Measurements from ENCODE around the gene IFNAR1. TPM values are rescaled to one million over a fixed set of nuclear protein-coding genes. Genes with fewer than 3 reads are reported as not detected.
"Not testable (repeated sequence)": the region's sequence is repeated elsewhere in the genome, so short reads cannot be mapped to it uniquely, and the experiment has no call there.

IFNAR1 gene
- total and polyA plus RNA-seq, 4 experiments from 2014 or later = 52.5 to 64.4 (median 61.3) TPM

DNA sequence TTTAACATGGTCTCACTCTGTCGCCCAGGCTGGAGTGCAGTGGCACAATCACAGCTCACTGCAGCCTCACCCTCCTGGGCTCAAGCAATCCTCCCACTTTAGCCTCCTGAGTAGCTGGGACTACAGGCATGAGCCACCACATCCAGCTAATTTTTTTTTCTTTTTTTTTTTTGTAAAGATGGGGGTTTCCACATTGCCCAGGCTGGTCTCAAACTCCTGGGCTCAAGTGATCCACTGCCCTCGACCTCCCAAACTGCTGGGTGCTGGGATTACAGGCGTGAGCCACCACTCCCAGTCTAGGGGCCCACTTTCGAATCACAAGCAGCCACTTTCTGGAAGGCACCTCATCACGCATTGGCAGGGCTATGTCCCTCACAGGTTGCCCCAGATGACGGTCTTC, 56.6 kb downstream of the IFNAR1 start:
- H3K4me1 Mint-ChIP-seq = peaks cover 45 to 78% (median 62%) of the 10 kb centered on the region in 4 donors
- H3K4me3 Mint-ChIP-seq = peak overlapping the region in 4 of 8 donors; percentile 31 to 92 (median 73)
- ChIA-PET POLR2A (ENCODE audit: partially characterized antibody) (interaction anchor here (1.0 to 5.0 kb wide), 13 partner anchors 13 to 207 kb away, joined by 3 to 62 read pairs (median 6); partner anchors contain the start of genes DONSON, IFNAR1 and TMEM50B), CTCF (ENCODE audit: partially characterized antibody) (interaction anchor here (7.3 kb wide), 1 partner anchor 20 kb away, joined by 59 read pairs; no protein-coding TSS in a partner anchor)
- H3K9me3 Mint-ChIP-seq; H3K4me3 ChIP-seq (ENCODE audit: low read length in 2 of 2); DNase-seq; H3K36me3 ChIP-seq (ENCODE audit: insufficient read depth, low read length); H3K36me3 Mint-ChIP-seq; H3K27me3 Mint-ChIP-seq; H3K27me3 ChIP-seq (ENCODE audit: insufficient read depth, low read length); H3K27ac ChIP-seq (ENCODE audit: low read depth, low read length); H3K9me3 ChIP-seq (ENCODE audit: control insufficient read depth in 1 of 2, low read length in 2 of 2): not testable (repeated sequence)
- H3K4me1 ChIP-seq (ENCODE audit: insufficient read depth, low read length) = peaks cover 65% of the 10 kb centered on the region
- H3K27ac Mint-ChIP-seq = peak overlapping the region in 6 of 7 donors; percentile 82 to 95 (median 90)
- intact Hi-C loops (cut with micrococcal nuclease) = loop anchor here (10.0 kb wide), 1 partner anchor 163 kb away; the partner anchor contains the start of genes GART and SON

DNA sequence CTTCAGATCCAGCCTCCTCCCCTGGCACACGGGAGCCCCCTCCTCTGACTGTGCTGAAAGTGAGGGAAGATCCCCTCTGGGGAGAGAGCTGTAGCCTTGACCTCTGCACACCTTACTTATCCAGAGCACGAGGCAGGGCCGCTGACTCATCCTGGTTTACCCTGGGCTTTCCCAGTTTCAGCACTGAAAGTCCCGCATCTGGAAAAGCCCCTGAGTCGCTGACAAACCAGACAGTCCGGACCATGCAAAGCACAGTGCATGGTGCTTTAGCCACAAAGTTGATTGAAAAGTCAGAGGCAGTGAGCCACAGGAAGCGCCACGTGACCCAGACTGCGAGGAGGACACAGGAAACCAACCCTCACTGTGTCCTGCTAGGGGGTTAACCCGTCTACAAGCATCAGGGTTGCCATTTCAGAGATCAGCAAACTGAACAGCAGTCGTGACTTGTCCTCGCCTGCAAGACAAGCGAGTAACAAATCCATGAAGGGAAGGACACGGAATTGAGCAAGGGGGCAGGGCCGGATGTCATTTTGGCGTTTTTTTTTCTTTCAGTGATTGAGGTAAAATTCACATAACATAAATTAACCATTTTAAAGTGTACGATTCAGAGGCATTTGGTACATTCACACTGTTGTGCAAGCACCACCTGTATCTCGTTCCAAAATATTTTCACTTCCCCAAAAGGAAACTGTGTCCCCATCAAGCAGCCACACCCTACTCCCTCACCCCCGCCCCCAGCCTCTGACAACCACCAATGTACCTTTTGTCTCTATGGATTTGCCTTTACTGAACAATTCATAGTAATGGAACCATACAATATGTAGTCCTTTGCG, 58.5 kb downstream of the IFNAR1 start:
- Histone ChIP-seq H3K4me3 (ENCODE audit: low read length in 2 of 2) (peak overlapping the region; percentile 35 to 67), H3K9me3 (ENCODE audit: control insufficient read depth in 1 of 2, low read length in 2 of 2) (no peaks in the 10 kb centered on the region), H3K27ac (ENCODE audit: low read depth, low read length) (peak overlapping the region; percentile 45), H3K27me3 (ENCODE audit: insufficient read depth, low read length) (no peaks in the 10 kb centered on the region), H3K36me3 (ENCODE audit: insufficient read depth, low read length) (no peaks in the 10 kb centered on the region), H3K4me1 (ENCODE audit: insufficient read depth, low read length) (peaks cover 65% of the 10 kb centered on the region)
- intact Hi-C loops (cut with micrococcal nuclease) = loop anchor here (2.0 to 10.0 kb wide), 2 partner anchors 58 to 162 kb away; partner anchors contain the start of genes GART, IFNAR1 and SON
- Mint-ChIP-seq H3K4me3 (peak overlapping the region; percentile 84 to 94 (median 90)), H3K27me3 (no peaks in the 10 kb centered on the region), H3K9me3 (peaks cover 0 to 2% (median 0%) of the 10 kb centered on the region in 8 donors), H3K36me3 (no peaks in the 10 kb centered on the region), H3K4me1 (peaks cover 45 to 73% (median 61%) of the 10 kb centered on the region in 4 donors), H3K27ac (peak overlapping the region; percentile 81 to 97 (median 90))
- peak; percentile 47 to 92 (median 53) for DNase-seq
- ChIA-PET POLR2A (ENCODE audit: partially characterized antibody) (interaction anchor here (0.7 to 5.0 kb wide), 7 partner anchors 21 to 172 kb away, joined by 3 to 62 read pairs (median 11); partner anchors contain the start of genes IFNAR1, IL10RB and TMEM50B), CTCF (ENCODE audit: partially characterized antibody) (interaction anchor here (0.7 to 3.7 kb wide), 2 partner anchors 22 to 87 kb away, joined by 3 to 29 read pairs; no protein-coding TSS in a partner anchor)

DNA sequence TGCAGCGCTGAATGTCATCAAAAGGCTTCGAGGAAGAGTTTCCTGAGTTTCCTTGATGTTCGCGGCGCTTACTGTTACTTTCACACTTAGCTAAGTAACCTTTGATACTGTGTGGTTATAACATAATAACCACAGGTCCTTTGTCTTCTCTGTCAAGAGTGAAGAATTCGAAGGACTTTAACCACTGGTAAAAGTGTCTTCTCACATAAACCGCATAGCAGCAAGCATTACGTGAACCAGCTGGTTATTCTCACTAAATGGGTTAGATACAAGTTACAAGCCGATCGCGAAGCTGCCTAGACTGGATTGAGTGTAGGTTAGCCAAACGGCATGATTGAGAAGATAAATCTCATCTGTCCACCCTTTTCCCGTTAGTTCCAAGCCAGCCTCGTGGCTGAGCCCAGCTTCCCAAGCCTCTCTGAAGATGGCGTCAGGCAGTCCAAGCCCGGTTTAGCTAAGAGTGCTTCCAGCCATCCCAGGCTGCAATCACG, 60.1 kb downstream of the IFNAR1 start:
- Histone ChIP-seq H3K9me3 (ENCODE audit: control insufficient read depth in 1 of 2, low read length in 2 of 2) (no peaks in the 10 kb centered on the region), H3K27ac (ENCODE audit: low read depth, low read length) (no peak overlapping the region), H3K4me1 (ENCODE audit: insufficient read depth, low read length) (peaks cover 58% of the 10 kb centered on the region), H3K4me3 (ENCODE audit: low read length in 2 of 2) (peak overlapping the region; percentile 20 to 21), H3K36me3 (ENCODE audit: insufficient read depth, low read length) (no peaks in the 10 kb centered on the region), H3K27me3 (ENCODE audit: insufficient read depth, low read length) (no peaks in the 10 kb centered on the region)
- Mint-ChIP-seq H3K27ac (peak overlapping the region; percentile 63 to 92 (median 87)), H3K36me3 (no peaks in the 10 kb centered on the region), H3K4me1 (peaks cover 43 to 64% (median 57%) of the 10 kb centered on the region in 4 donors), H3K9me3 (no peaks in the 10 kb centered on the region), H3K27me3 (no peaks in the 10 kb centered on the region), H3K4me3 (peak overlapping the region; percentile 72 to 92 (median 80))
- ChIA-PET CTCF (ENCODE audit: partially characterized antibody) (interaction anchor here (0.6 to 3.7 kb wide), 8 partner anchors 9 to 221 kb away, joined by 3 to 29 read pairs (median 5); no protein-coding TSS in a partner anchor), POLR2A (ENCODE audit: partially characterized antibody) (interaction anchor here (1.1 to 4.1 kb wide), 15 partner anchors 17 to 204 kb away, joined by 3 to 34 read pairs (median 5); partner anchors contain the start of genes IFNAR1, IFNGR2, IL10RB and TMEM50B)
- DNase-seq = peak; percentile 73 to 83 (median 77)
- intact Hi-C loops (cut with micrococcal nuclease) = loop anchor here (2.0 to 10.0 kb wide), 2 partner anchors 18 to 160 kb away; partner anchors contain the start of genes GART, IFNGR2 and SON

DNA sequence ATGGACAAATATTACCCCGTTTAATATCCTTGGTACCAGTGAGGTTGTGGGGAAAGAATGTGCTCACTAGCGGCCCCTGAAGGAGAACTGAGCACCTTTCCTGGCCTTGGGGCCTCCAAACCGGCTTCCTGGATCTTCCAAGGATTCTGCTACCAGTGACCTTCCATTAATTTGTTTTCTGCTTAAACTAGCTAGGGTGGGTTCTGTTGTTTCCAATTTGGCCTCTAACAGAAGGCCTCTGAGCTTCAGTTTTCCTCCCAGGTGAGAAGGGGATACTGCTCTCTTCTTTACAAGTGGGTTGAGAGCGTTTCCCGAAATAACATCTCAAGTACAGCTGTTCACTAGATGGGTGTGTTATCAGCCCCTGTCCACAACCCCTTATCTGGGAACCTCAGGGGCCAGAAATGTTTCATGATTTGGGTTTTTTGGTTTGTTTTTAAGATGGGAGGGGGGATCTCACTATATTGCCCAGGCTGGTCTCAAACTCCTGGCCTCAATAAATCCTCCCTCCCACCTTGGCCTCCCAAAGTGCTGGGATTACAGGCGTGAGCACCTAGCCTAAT, 61.5 kb downstream of the IFNAR1 start:
- Histone ChIP-seq H3K4me3 (ENCODE audit: low read length in 2 of 2) (no peak overlapping the region), H3K27ac (ENCODE audit: low read depth, low read length) (no peak overlapping the region), H3K27me3 (ENCODE audit: insufficient read depth, low read length) (no peaks in the 10 kb centered on the region), H3K9me3 (ENCODE audit: control insufficient read depth in 1 of 2, low read length in 2 of 2) (no peaks in the 10 kb centered on the region), H3K4me1 (ENCODE audit: insufficient read depth, low read length) (peaks cover 44% of the 10 kb centered on the region), H3K36me3 (ENCODE audit: insufficient read depth, low read length) (no peaks in the 10 kb centered on the region)
- DNase-seq = no peak
- no peaks in the 10 kb centered on the region for H3K36me3 Mint-ChIP-seq
- H3K4me1 Mint-ChIP-seq = peaks cover 33 to 50% (median 43%) of the 10 kb centered on the region in 4 donors
- peaks cover 0 to 3% of the 10 kb centered on the region in 2 donors for H3K27me3 Mint-ChIP-seq
- no peak overlapping the region for H3K27ac Mint-ChIP-seq
- no peak overlapping the region for H3K4me3 Mint-ChIP-seq
- intact Hi-C loops (cut with micrococcal nuclease) = loop anchor here (10.0 kb wide), 1 partner anchor 158 kb away; the partner anchor contains the start of genes GART and SON
- CTCF ChIA-PET (ENCODE audit: partially characterized antibody) = interaction anchor here (0.5 to 3.7 kb wide), 6 partner anchors 10 to 59 kb away, joined by 3 to 29 read pairs (median 6); no protein-coding TSS in a partner anchor
- POLR2A ChIA-PET (ENCODE audit: partially characterized antibody) = interaction anchor here (2.2 to 2.9 kb wide), 2 partner anchors 20 to 25 kb away, joined by 11 to 34 read pairs; no protein-coding TSS in a partner anchor
- H3K9me3 Mint-ChIP-seq = no peaks in the 10 kb centered on the region

DNA sequence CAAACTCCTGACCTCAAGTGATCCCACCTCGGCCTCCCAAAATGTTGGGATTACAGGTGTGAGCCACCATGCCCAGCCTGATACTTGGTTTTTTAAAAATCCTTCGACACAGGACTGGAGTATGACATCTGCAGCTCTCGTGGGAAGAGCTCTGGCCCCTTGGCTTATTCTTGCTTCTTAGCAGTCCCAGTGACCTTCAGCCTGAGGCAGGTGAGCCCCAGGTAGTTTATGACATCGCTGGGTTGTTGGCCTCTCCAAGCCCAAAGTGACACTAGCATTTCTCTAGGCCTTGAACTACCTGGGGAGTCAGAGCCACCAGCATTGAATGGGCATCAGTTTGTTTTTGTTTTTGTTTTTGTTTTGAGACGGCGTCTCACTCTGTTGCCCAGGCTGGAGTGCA, 62.5 kb downstream of the IFNAR1 start:
- DNase-seq = no peak
- H3K4me1 ChIP-seq (ENCODE audit: insufficient read depth, low read length) = peaks cover 34% of the 10 kb centered on the region
- ChIA-PET POLR2A (ENCODE audit: partially characterized antibody) (interaction anchor here (0.8 kb wide), 1 partner anchor 21 kb away, joined by 3 read pairs; no protein-coding TSS in a partner anchor), CTCF (ENCODE audit: partially characterized antibody) (interaction anchor here (1.5 to 3.7 kb wide), 2 partner anchors 11 to 26 kb away, joined by 3 to 29 read pairs; no protein-coding TSS in a partner anchor)
- no peaks in the 10 kb centered on the region for H3K9me3 Mint-ChIP-seq
- H3K36me3 Mint-ChIP-seq = no peaks in the 10 kb centered on the region
- no peak overlapping the region for H3K27ac ChIP-seq (ENCODE audit: low read depth, low read length)
- H3K4me1 Mint-ChIP-seq = peaks cover 28 to 40% (median 35%) of the 10 kb centered on the region in 4 donors
- H3K27me3 Mint-ChIP-seq = peaks cover 1 to 3% of the 10 kb centered on the region in 2 donors
- no peak overlapping the region for H3K27ac Mint-ChIP-seq
- no peaks in the 10 kb centered on the region for H3K9me3 ChIP-seq (ENCODE audit: control insufficient read depth in 1 of 2, low read length in 2 of 2)
- H3K36me3 ChIP-seq (ENCODE audit: insufficient read depth, low read length) = no peaks in the 10 kb centered on the region
- intact Hi-C loops (cut with micrococcal nuclease) = loop anchor here (10.0 kb wide), 1 partner anchor 158 kb away; the partner anchor contains the start of genes GART and SON
- no peaks in the 10 kb centered on the region for H3K27me3 ChIP-seq (ENCODE audit: insufficient read depth, low read length)
- no peak overlapping the region for H3K4me3 ChIP-seq (ENCODE audit: low read length in 2 of 2)
- no peak overlapping the region for H3K4me3 Mint-ChIP-seq

DNA sequence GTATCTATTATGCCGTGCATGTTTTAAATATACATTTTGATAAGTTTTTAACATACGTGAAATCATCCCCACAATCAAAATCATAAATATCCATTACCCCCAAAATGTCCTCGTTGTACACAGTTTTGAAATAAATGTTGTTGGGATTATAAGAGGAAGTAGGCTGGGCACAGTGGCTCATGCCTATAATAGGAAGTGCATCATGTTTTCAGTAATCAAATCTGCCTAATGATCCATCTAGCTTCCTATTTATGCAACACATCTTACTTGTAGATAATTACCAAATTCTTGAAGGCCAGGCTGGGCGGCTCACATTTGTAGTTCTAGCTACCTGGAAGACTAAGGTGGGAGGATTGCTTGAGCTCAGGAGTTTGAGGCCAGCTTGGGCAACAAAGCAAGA, 63.4 kb downstream of the IFNAR1 start:
- DNase-seq = no peak
- Mint-ChIP-seq H3K36me3 (no peaks in the 10 kb centered on the region), H3K9me3 (no peaks in the 10 kb centered on the region), H3K27me3 (peaks cover 2 to 3% of the 10 kb centered on the region in 2 donors), H3K4me1 (peaks cover 20 to 31% (median 26%) of the 10 kb centered on the region in 4 donors), H3K27ac (no peak overlapping the region), H3K4me3 (no peak overlapping the region)
- CTCF ChIA-PET (ENCODE audit: partially characterized antibody) = interaction anchor here (0.6 to 1.5 kb wide), 3 partner anchors 16 to 58 kb away, joined by 3 to 7 read pairs (median 4); no protein-coding TSS in a partner anchor
- POLR2A ChIA-PET (ENCODE audit: partially characterized antibody) = interaction anchor here (0.8 to 1.2 kb wide), 2 partner anchors 22 to 191 kb away, joined by 3 read pairs; no protein-coding TSS in a partner anchor
- Histone ChIP-seq H3K4me3 (ENCODE audit: low read length in 2 of 2) (no peak overlapping the region), H3K36me3 (ENCODE audit: insufficient read depth, low read length) (no peaks in the 10 kb centered on the region), H3K27ac (ENCODE audit: low read depth, low read length) (no peak overlapping the region), H3K27me3 (ENCODE audit: insufficient read depth, low read length) (no peaks in the 10 kb centered on the region), H3K4me1 (ENCODE audit: insufficient read depth, low read length) (peaks cover 25% of the 10 kb centered on the region), H3K9me3 (ENCODE audit: control insufficient read depth in 1 of 2, low read length in 2 of 2) (no peaks in the 10 kb centered on the region)
- intact Hi-C loops (cut with micrococcal nuclease) = loop anchor here (10.0 kb wide), 1 partner anchor 157 kb away; the partner anchor contains the start of genes GART and SON

Data from CD4-positive, alpha-beta memory T cell (primary cell).